HepG2 (cell line): Measurements from ENCODE around the gene TMEM223.

Experiments
- PRDM10 ChIP-seq: sonication (generic); formaldehyde crosslinking; IDR thresholded peaks from 2 replicates; pipeline ENCODE4 v1.4.0; 2020; ENCODE audit warnings: low read depth, missing genetic modification reagents
- TAF15 ChIP-seq: fragments of 200-400 bp; formaldehyde crosslinking; IDR thresholded peaks from one replicate; pipeline ENCODE4 v1.6.1; 2018; ENCODE audit warnings: mild to moderate bottlenecking, low read depth, low read length; ENCODE audit not compliant: poor library complexity, severe bottlenecking

- TF ChIP-seq TAF15: no peak
- no peak for TF ChIP-seq PRDM10
Measured at GRCh38 chr11:62792202-62792575, 383 bp upstream of the TMEM223 start.
